Measurements from ENCODE around the gene ZBED2. TPM values are rescaled to one million over a fixed set of nuclear protein-coding genes. Genes with fewer than 3 reads are reported as not detected.

Gene ZBED2
- total RNA-seq, 2 donors from 2014 or later: not detected

GRCh38 chr3:111592936-111593335, 2.2 kb downstream of the ZBED2 start:
- ATAC-seq (ENCODE audit: insufficient number of reproducible peaks, low FRiP score, low read depth) (no peak), DNase-seq (ENCODE audit: low spot score) (no peak)
- H3K4me1 ChIP-seq (ENCODE audit: control insufficient read depth in 1 of 2, low read depth in 2 of 2): no peaks in the 10 kb centered on the region
- H3K27ac ChIP-seq: no peak overlapping the region
- no peaks in the 10 kb centered on the region for H3K9me3 ChIP-seq
- TF ChIP-seq CTCF (IDR thresholded peaks at IDR 0.05): no peak
- H3K4me3 ChIP-seq: no peak overlapping the region
- H3K27me3 ChIP-seq (replicated peaks; ENCODE audit: insufficient read depth): no peaks in the 10 kb centered on the region
- no peaks in the 10 kb centered on the region for H3K36me3 ChIP-seq

GRCh38 chr3:111592143-111592542, 3.0 kb downstream of the ZBED2 start:
- H3K9me3 ChIP-seq: no peaks in the 10 kb centered on the region
- TF ChIP-seq CTCF (IDR thresholded peaks at IDR 0.05): no peak
- H3K4me3 ChIP-seq: no peak overlapping the region
- no peak for DNase-seq (ENCODE audit: low spot score)
- no peak for ATAC-seq (ENCODE audit: insufficient number of reproducible peaks, low FRiP score, low read depth)
- no peaks in the 10 kb centered on the region for H3K36me3 ChIP-seq
- no peak overlapping the region for H3K27ac ChIP-seq
- H3K27me3 ChIP-seq (replicated peaks; ENCODE audit: insufficient read depth): no peaks in the 10 kb centered on the region
- H3K4me1 ChIP-seq (ENCODE audit: control insufficient read depth in 1 of 2, low read depth in 2 of 2): no peaks in the 10 kb centered on the region

GRCh38 chr3:111591555-111591954, 3.6 kb downstream of the ZBED2 start:
- DNase-seq (ENCODE audit: low spot score) (no peak), ATAC-seq (ENCODE audit: insufficient number of reproducible peaks, low FRiP score, low read depth) (no peak)
- TF ChIP-seq CTCF (IDR thresholded peaks at IDR 0.05): no peak
- Histone ChIP-seq H3K9me3 (no peaks in the 10 kb centered on the region), H3K4me1 (ENCODE audit: control insufficient read depth in 1 of 2, low read depth in 2 of 2) (no peaks in the 10 kb centered on the region), H3K27ac (no peak overlapping the region), H3K36me3 (no peaks in the 10 kb centered on the region), H3K4me3 (no peak overlapping the region), H3K27me3 (replicated peaks; ENCODE audit: insufficient read depth) (no peaks in the 10 kb centered on the region)

- TF ChIP-seq CTCF (IDR thresholded peaks at IDR 0.05): no peak
- Histone ChIP-seq H3K27ac (no peak overlapping the region), H3K36me3 (no peaks in the 10 kb centered on the region), H3K9me3 (no peaks in the 10 kb centered on the region), H3K4me3 (no peak overlapping the region), H3K27me3 (replicated peaks; ENCODE audit: insufficient read depth) (no peaks in the 10 kb centered on the region), H3K4me1 (ENCODE audit: control insufficient read depth in 1 of 2, low read depth in 2 of 2) (no peaks in the 10 kb centered on the region)
- no peak for DNase-seq (ENCODE audit: low spot score)
- no peak for ATAC-seq (ENCODE audit: insufficient number of reproducible peaks, low FRiP score, low read depth)
These were observed 5.0 kb downstream of the ZBED2 start for GRCh38 chr3:111590143-111590491.

- ATAC-seq (ENCODE audit: insufficient number of reproducible peaks, low FRiP score, low read depth) (no peak), DNase-seq (ENCODE audit: low spot score) (no peak)
- no peak overlapping the region for H3K4me3 ChIP-seq
These were observed 5.6 kb downstream of the ZBED2 start for GRCh38 chr3:111589303-111590142.

More at GRCh38 chr3:111589303-111590142, 5.6 kb downstream of the ZBED2 start:
- Histone ChIP-seq H3K27me3 (replicated peaks; ENCODE audit: insufficient read depth) (no peaks in the 10 kb centered on the region), H3K4me1 (ENCODE audit: control insufficient read depth in 1 of 2, low read depth in 2 of 2) (no peaks in the 10 kb centered on the region), H3K27ac (no peak overlapping the region), H3K9me3 (no peaks in the 10 kb centered on the region), H3K36me3 (no peaks in the 10 kb centered on the region)
- TF ChIP-seq CTCF (IDR thresholded peaks at IDR 0.05): no peak
